NK-92 (cell line): ENCODE results near the gene SLC19A3.
"Not testable (repeated sequence)": the region's sequence is repeated elsewhere in the genome, so short reads cannot be mapped to it uniquely, and the experiment has no call there.

Experiments used
- DNase-seq: peaks from one replicate; lab custom pipeline; 2025; ENCODE audit not compliant: unreplicated experiment; lab: John Stamatoyannopoulos, UW

Gene SLC19A3

GRCh38 chr2:227703961-227704360 is 13.9 kb downstream of the SLC19A3 start:
- DNase-seq, result no peak

GRCh38 chr2:227703280-227703732 is 14.5 kb downstream of the SLC19A3 start:
- DNase-seq, result no peak

GRCh38 chr2:227701556-227701955 is 16.3 kb downstream of the SLC19A3 start:
- DNase-seq, result no peak

GRCh38 chr2:227696990-227697679 is 20.7 kb downstream of the SLC19A3 start:
- no peak for DNase-seq

GRCh38 chr2:227687189-227687588 is 30.6 kb downstream of the SLC19A3 start:
- DNase-seq, result no peak

GRCh38 chr2:227684258-227684657 is 33.6 kb downstream of the SLC19A3 start:
- no peak for DNase-seq

GRCh38 chr2:227677928-227678327 is 39.9 kb downstream of the SLC19A3 start:
- no peak for DNase-seq

- DNase-seq, result no peak
These were observed 43.3 kb downstream of the SLC19A3 start for GRCh38 chr2:227674485-227674884.

GRCh38 chr2:227673620-227674019 is 44.2 kb downstream of the SLC19A3 start:
- not testable (repeated sequence) for DNase-seq

- no peak for DNase-seq
These were observed 46.5 kb downstream of the SLC19A3 start for GRCh38 chr2:227671170-227671905.

GRCh38 chr2:227666631-227667170 is 51.1 kb downstream of the SLC19A3 start, which contains the start of gene SCYGR5:
Gene SCYGR5, plus strand, starts transcription at chr2:227666804. Its CDS starts 0 bp downstream, at chr2:227666804.
- DNase-seq, result not testable (repeated sequence)

- DNase-seq, result no peak
These were observed 52.5 kb downstream of the SLC19A3 start for GRCh38 chr2:227665189-227665940.

- DNase-seq, result no peak
These were observed 56.0 kb downstream of the SLC19A3 start for GRCh38 chr2:227661827-227662226.

- no peak for DNase-seq
These were observed 56.7 kb downstream of the SLC19A3 start for GRCh38 chr2:227661025-227661649.

GRCh38 chr2:227657199-227657845 is 60.5 kb downstream of the SLC19A3 start:
- DNase-seq, result no peak

- DNase-seq, result no peak
These were observed 62.4 kb downstream of the SLC19A3 start for GRCh38 chr2:227655454-227655853.

GRCh38 chr2:227654426-227654825 is 63.4 kb downstream of the SLC19A3 start:
- no peak for DNase-seq

- DNase-seq, result no peak
These were observed 64.4 kb downstream of the SLC19A3 start for GRCh38 chr2:227653419-227653818.

GRCh38 chr2:227643990-227644551 is 73.8 kb downstream of the SLC19A3 start:
- DNase-seq, result no peak

- no peak for DNase-seq
These were observed 75.2 kb downstream of the SLC19A3 start for GRCh38 chr2:227642656-227643055.
